ENCODE data around the gene C10orf105.

The C10orf105 gene

DNA sequence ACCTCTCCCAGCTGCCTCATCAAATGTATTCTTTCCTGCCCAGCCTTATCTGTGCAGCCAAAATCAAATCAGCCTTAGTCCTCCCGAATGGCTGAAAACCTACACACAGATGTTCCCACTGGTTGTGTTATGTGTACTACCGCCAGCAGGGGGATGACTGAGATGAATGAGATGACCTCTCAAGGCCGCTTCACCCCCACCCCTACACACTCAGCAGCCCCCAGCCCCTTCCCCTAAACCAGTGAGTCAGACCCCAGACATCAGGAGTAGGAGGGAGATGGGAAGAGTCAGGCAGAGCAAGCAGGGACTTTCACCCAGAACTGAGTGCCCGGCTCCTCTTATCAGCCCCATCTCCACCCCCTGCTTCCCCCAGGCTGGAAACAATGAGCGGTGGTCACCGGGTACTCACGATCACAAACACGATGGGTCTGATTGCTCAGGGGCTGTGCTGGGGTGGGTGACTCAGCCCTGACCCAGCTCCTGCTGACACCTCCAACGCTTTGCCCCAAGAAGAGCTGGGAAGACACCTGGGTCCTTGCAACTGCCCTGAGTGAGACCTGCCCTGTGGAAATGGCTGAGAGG, 6.5 kb upstream of the C10orf105 start:
- Histone ChIP-seq H3K36me3 (ENCODE audit: control insufficient read depth, insufficient read depth, low read length) (no peaks in the 10 kb centered on the region), H3K4me1 (ENCODE audit: control insufficient read depth, insufficient read depth, low read length, poor library complexity, severe bottlenecking) (peaks cover 69% of the 10 kb centered on the region), H3K27me3 (replicated peaks; ENCODE audit: control insufficient read depth, insufficient read depth, low read length, poor library complexity, severe bottlenecking) (no peaks in the 10 kb centered on the region), H3K9me3 (ENCODE audit: control insufficient read depth, low read length) (no peaks in the 10 kb centered on the region), H3K27ac (ENCODE audit: insufficient read depth, low read length, poor library complexity, severe bottlenecking) (peak overlapping the region; percentile 72), H3K4me3 (ENCODE audit: insufficient read depth, low read depth, low read length, poor library complexity, severe bottlenecking) (no peak overlapping the region)
- DNase-seq: peak; percentile 41 to 55 (median 50)

DNA sequence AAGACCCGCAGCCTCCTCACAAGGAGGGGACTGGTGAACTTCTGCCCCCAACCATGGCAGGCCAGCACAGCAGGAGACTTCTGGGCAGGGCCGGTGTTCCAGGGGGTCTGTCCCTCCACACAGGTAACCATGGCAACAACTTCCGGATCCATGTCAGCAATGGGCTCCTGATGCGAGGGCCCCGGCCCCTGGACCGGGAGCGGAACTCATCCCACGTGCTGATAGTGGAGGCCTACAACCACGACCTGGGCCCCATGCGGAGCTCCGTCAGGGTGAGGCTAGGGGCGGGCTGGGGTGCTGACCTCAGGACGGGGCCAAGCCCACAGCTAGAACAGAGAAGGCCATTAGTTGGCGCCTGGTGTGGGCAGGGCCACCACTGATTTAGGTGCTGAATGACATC, 5.7 kb upstream of the C10orf105 start:
- Histone ChIP-seq H3K27me3 (replicated peaks; ENCODE audit: control insufficient read depth, insufficient read depth, low read length, poor library complexity, severe bottlenecking) (no peaks in the 10 kb centered on the region), H3K4me1 (ENCODE audit: control insufficient read depth, insufficient read depth, low read length, poor library complexity, severe bottlenecking) (peaks cover 66% of the 10 kb centered on the region), H3K27ac (ENCODE audit: insufficient read depth, low read length, poor library complexity, severe bottlenecking) (peak overlapping the region; percentile 72), H3K4me3 (ENCODE audit: insufficient read depth, low read depth, low read length, poor library complexity, severe bottlenecking) (no peak overlapping the region), H3K36me3 (ENCODE audit: control insufficient read depth, insufficient read depth, low read length) (no peaks in the 10 kb centered on the region), H3K9me3 (ENCODE audit: control insufficient read depth, low read length) (no peaks in the 10 kb centered on the region)
- DNase-seq: no peak

- DNase-seq: no peak
- peak overlapping the region; percentile 72 for H3K27ac ChIP-seq (ENCODE audit: insufficient read depth, low read length, poor library complexity, severe bottlenecking)
- H3K9me3 ChIP-seq (ENCODE audit: control insufficient read depth, low read length): no peaks in the 10 kb centered on the region
- no peak overlapping the region for H3K4me3 ChIP-seq (ENCODE audit: insufficient read depth, low read depth, low read length, poor library complexity, severe bottlenecking)
- H3K4me1 ChIP-seq (ENCODE audit: control insufficient read depth, insufficient read depth, low read length, poor library complexity, severe bottlenecking): peaks cover 62% of the 10 kb centered on the region
- no peaks in the 10 kb centered on the region for H3K36me3 ChIP-seq (ENCODE audit: control insufficient read depth, insufficient read depth, low read length)
- no peaks in the 10 kb centered on the region for H3K27me3 ChIP-seq (replicated peaks; ENCODE audit: control insufficient read depth, insufficient read depth, low read length, poor library complexity, severe bottlenecking)
These were observed 5.0 kb upstream of the C10orf105 start for GRCh38 chr10:71724539-71724938.

DNA sequence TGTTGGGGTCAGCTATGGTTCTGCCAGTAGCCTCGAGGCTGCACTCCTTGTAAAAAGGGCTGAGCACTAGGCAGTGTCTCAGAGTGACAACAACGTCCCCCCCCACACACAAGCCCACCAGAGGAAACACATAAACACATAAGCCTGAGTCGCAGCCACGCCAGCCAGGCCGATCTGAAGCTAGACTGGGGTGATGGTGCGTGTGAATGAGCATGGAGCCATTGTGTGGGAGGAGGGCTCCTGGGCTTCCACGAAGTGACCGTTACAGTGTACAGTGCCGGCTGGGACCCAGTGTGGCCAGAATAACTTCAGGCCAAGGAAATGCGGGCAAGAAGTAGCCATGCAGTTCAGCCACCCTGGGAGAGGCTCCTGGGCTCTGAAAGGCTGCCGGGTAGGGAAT, 3.7 kb upstream of the C10orf105 start:
- Histone ChIP-seq H3K9me3 (ENCODE audit: control insufficient read depth, low read length) (no peaks in the 10 kb centered on the region), H3K36me3 (ENCODE audit: control insufficient read depth, insufficient read depth, low read length) (no peaks in the 10 kb centered on the region), H3K4me1 (ENCODE audit: control insufficient read depth, insufficient read depth, low read length, poor library complexity, severe bottlenecking) (peaks cover 50% of the 10 kb centered on the region), H3K27ac (ENCODE audit: insufficient read depth, low read length, poor library complexity, severe bottlenecking) (no peak overlapping the region), H3K4me3 (ENCODE audit: insufficient read depth, low read depth, low read length, poor library complexity, severe bottlenecking) (no peak overlapping the region), H3K27me3 (replicated peaks; ENCODE audit: control insufficient read depth, insufficient read depth, low read length, poor library complexity, severe bottlenecking) (no peaks in the 10 kb centered on the region)
- DNase-seq: no peak

DNA sequence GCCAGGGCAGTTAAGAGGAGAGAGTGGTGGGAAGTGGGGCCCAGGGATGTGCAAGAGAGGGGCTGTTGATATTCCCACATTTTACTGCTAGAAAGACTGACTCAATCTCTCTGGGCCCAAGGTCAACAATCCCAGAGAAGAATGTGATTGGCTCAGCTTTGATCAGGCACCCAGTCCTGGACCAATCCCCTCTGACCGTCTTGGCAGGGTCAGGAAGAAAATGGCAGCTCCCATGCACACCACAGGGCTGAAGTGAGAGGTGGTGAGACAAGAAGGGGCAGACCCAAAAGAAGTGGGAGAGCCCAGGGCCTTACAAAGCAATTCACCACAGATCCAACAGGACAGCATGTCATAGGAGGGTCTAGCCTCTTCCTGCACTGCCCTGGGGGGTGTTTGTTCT, 3.3 kb upstream of the C10orf105 start:
- Histone ChIP-seq H3K27me3 (replicated peaks; ENCODE audit: control insufficient read depth, insufficient read depth, low read length, poor library complexity, severe bottlenecking) (no peaks in the 10 kb centered on the region), H3K27ac (ENCODE audit: insufficient read depth, low read length, poor library complexity, severe bottlenecking) (no peak overlapping the region), H3K9me3 (ENCODE audit: control insufficient read depth, low read length) (no peaks in the 10 kb centered on the region), H3K4me1 (ENCODE audit: control insufficient read depth, insufficient read depth, low read length, poor library complexity, severe bottlenecking) (peaks cover 45% of the 10 kb centered on the region), H3K4me3 (ENCODE audit: insufficient read depth, low read depth, low read length, poor library complexity, severe bottlenecking) (no peak overlapping the region), H3K36me3 (ENCODE audit: control insufficient read depth, insufficient read depth, low read length) (no peaks in the 10 kb centered on the region)
- no peak for DNase-seq

DNA sequence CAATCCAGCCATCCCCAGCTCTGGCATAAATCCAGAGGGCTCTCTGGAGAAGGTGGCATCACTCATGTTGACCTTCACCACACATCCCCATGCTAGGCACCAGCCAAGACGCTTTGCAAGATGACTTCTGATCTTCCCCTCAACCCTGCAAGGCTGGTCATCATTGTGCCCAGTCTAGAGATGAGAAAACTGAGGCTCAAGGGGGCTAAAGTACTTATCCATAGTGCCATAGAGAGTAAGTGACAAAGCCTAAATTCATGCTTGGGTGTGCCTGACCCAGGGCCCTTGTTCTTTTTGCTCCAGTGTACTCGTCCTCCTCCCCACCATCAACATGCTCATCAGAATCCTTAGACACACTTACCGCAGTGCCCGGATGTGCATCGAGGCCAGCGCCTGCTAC, 1.7 kb upstream of the C10orf105 start:
- H3K36me3 ChIP-seq (ENCODE audit: control insufficient read depth, insufficient read depth, low read length): no peaks in the 10 kb centered on the region
- DNase-seq: no peak
- H3K4me1 ChIP-seq (ENCODE audit: control insufficient read depth, insufficient read depth, low read length, poor library complexity, severe bottlenecking): peaks cover 37% of the 10 kb centered on the region
- H3K27ac ChIP-seq (ENCODE audit: insufficient read depth, low read length, poor library complexity, severe bottlenecking): no peak overlapping the region
- no peak overlapping the region for H3K4me3 ChIP-seq (ENCODE audit: insufficient read depth, low read depth, low read length, poor library complexity, severe bottlenecking)
- no peaks in the 10 kb centered on the region for H3K27me3 ChIP-seq (replicated peaks; ENCODE audit: control insufficient read depth, insufficient read depth, low read length, poor library complexity, severe bottlenecking)
- no peaks in the 10 kb centered on the region for H3K9me3 ChIP-seq (ENCODE audit: control insufficient read depth, low read length)

GRCh38 chr10:71720288-71720687, 710 bp upstream of the C10orf105 start:
- H3K4me1 ChIP-seq (ENCODE audit: control insufficient read depth, insufficient read depth, low read length, poor library complexity, severe bottlenecking): peaks cover 37% of the 10 kb centered on the region
- H3K27ac ChIP-seq (ENCODE audit: insufficient read depth, low read length, poor library complexity, severe bottlenecking): no peak overlapping the region
- no peak for DNase-seq
- no peak overlapping the region for H3K4me3 ChIP-seq (ENCODE audit: insufficient read depth, low read depth, low read length, poor library complexity, severe bottlenecking)
- H3K36me3 ChIP-seq (ENCODE audit: control insufficient read depth, insufficient read depth, low read length): no peaks in the 10 kb centered on the region
- no peaks in the 10 kb centered on the region for H3K9me3 ChIP-seq (ENCODE audit: control insufficient read depth, low read length)
- H3K27me3 ChIP-seq (replicated peaks; ENCODE audit: control insufficient read depth, insufficient read depth, low read length, poor library complexity, severe bottlenecking): no peaks in the 10 kb centered on the region

- no peak for DNase-seq
- Histone ChIP-seq H3K27me3 (replicated peaks; ENCODE audit: control insufficient read depth, insufficient read depth, low read length, poor library complexity, severe bottlenecking) (no peaks in the 10 kb centered on the region), H3K4me3 (ENCODE audit: insufficient read depth, low read depth, low read length, poor library complexity, severe bottlenecking) (no peak overlapping the region), H3K4me1 (ENCODE audit: control insufficient read depth, insufficient read depth, low read length, poor library complexity, severe bottlenecking) (peaks cover 43% of the 10 kb centered on the region), H3K9me3 (ENCODE audit: control insufficient read depth, low read length) (no peaks in the 10 kb centered on the region), H3K36me3 (ENCODE audit: control insufficient read depth, insufficient read depth, low read length) (no peaks in the 10 kb centered on the region), H3K27ac (ENCODE audit: insufficient read depth, low read length, poor library complexity, severe bottlenecking) (no peak overlapping the region)
These were observed 536 bp downstream of the C10orf105 start for GRCh38 chr10:71719042-71719441.

GRCh38 chr10:71718165-71718698, 1.3 kb downstream of the C10orf105 start:
- Histone ChIP-seq H3K4me3 (ENCODE audit: insufficient read depth, low read depth, low read length, poor library complexity, severe bottlenecking) (no peak overlapping the region), H3K27me3 (replicated peaks; ENCODE audit: control insufficient read depth, insufficient read depth, low read length, poor library complexity, severe bottlenecking) (no peaks in the 10 kb centered on the region), H3K4me1 (ENCODE audit: control insufficient read depth, insufficient read depth, low read length, poor library complexity, severe bottlenecking) (peaks cover 46% of the 10 kb centered on the region), H3K27ac (ENCODE audit: insufficient read depth, low read length, poor library complexity, severe bottlenecking) (no peak overlapping the region), H3K36me3 (ENCODE audit: control insufficient read depth, insufficient read depth, low read length) (no peaks in the 10 kb centered on the region), H3K9me3 (ENCODE audit: control insufficient read depth, low read length) (no peaks in the 10 kb centered on the region)
- DNase-seq: no peak

- Histone ChIP-seq H3K4me1 (ENCODE audit: control insufficient read depth, insufficient read depth, low read length, poor library complexity, severe bottlenecking) (peaks cover 53% of the 10 kb centered on the region), H3K36me3 (ENCODE audit: control insufficient read depth, insufficient read depth, low read length) (no peaks in the 10 kb centered on the region), H3K27ac (ENCODE audit: insufficient read depth, low read length, poor library complexity, severe bottlenecking) (no peak overlapping the region), H3K9me3 (ENCODE audit: control insufficient read depth, low read length) (no peaks in the 10 kb centered on the region), H3K27me3 (replicated peaks; ENCODE audit: control insufficient read depth, insufficient read depth, low read length, poor library complexity, severe bottlenecking) (no peaks in the 10 kb centered on the region), H3K4me3 (ENCODE audit: insufficient read depth, low read depth, low read length, poor library complexity, severe bottlenecking) (no peak overlapping the region)
- no peak for DNase-seq
These were observed 2.0 kb downstream of the C10orf105 start for GRCh38 chr10:71717551-71717951.

Data from effector memory CD4-positive, alpha-beta T cell (primary cell).